ENCODE data around the gene AHI1. TPM values are rescaled to one million over a fixed set of nuclear protein-coding genes. Genes with fewer than 3 reads are reported as not detected.
"Not testable (repeated sequence)": the region's sequence is repeated elsewhere in the genome, so short reads cannot be mapped to it uniquely, and the experiment has no call there.

Gene AHI1
- total and polyA plus RNA-seq, 5 experiments from 2014 or later, result 2.3 to 16.1 (median 4.9) TPM

DNA sequence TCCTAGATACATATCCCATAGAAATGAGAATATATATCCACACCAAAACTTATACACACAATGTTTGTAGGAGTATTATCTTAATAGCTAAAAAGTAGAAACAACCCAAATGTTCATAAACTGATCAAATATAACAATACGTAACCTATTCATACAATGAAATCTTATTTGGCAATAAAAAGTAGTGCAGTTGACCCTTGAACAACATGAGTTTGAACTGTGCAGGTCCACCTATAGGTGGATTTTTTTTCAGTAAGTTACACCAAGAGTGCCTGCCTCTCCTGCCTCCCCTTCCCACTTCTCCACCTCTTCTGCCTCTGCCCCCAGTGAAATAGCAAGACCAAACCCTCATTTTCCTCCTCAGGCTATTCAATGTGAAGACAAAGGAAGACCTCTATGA lies 95.2 kb downstream of the AHI1 start:
- ATAC-seq, result no peak
- Mint-ChIP-seq H3K9me3 (no peaks in the 10 kb centered on the region), H3K27ac (no peak overlapping the region), H3K4me3 (no peak overlapping the region), H3K36me3 (peaks cover 0 to 25% (median 21%) of the 10 kb centered on the region in 3 donors), H3K4me1 (no peaks in the 10 kb centered on the region), H3K27me3 (no peaks in the 10 kb centered on the region)
- POLR2A ChIA-PET, result no interaction called here
- no peak for DNase-seq

DNA sequence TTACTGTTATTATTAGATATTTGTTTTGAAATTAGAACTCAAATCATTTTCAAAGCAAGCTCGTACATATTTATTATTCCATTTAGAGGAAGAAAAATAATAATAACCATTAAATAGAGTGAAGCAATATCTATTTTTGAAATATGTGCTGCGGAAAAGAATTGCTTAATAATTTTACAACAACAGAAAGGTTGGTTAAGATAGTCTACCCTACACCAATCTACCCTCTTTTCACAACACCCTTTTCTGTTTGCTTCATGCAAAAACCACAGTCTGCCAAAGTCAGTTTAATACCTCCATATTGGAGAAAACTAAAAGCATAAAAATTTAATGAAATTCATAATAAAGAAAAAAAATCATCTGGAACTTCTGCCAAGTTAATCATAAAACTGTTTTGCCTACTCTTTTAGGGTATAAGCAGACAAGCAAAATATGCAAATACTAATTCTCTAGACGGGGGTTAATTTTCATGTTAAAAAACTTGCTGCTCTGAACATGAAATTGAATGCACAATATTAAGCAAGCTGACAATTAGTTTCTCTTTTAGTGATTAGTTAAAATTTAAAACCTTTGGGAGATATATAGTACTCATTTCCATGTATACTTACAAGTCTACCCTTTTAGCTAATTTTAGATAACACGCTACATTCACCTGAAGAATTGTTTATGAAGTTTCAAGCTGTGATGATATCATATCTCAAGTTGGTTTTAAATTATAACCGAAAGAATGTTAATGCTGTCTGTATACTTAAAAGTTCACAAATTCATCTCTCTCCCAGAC lies 100.2 kb downstream of the AHI1 start:
- Mint-ChIP-seq H3K9me3 (no peaks in the 10 kb centered on the region), H3K27ac (no peak overlapping the region), H3K4me3 (no peak overlapping the region), H3K4me1 (no peaks in the 10 kb centered on the region), H3K36me3 (peaks cover 0 to 10% (median 2%) of the 10 kb centered on the region in 3 donors), H3K27me3 (no peaks in the 10 kb centered on the region)
- ATAC-seq, result no peak
- POLR2A ChIA-PET, result interaction anchor here (0.5 kb wide), 1 partner anchor 351 kb away, joined by 3 read pairs; no protein-coding TSS in a partner anchor
- DNase-seq, result no peak

DNA sequence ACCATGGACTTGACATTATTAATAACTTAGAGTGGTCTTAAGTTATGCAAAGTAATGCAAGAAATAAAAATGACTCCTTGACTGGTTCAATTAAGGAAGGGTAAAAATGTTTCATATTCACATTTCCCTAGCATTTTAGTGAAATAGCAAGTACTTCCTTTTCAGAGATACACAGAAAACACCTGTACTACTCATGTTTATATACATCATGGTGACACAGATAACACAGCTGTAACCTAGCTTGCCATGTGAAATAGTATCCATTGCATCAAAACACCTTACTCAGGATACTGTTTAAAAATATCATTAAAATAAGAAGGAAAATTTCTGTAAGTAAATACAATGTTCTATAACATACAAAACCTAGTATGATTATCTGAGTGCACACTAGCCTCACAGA lies 102.4 kb downstream of the AHI1 start:
- POLR2A ChIA-PET, result no interaction called here
- Mint-ChIP-seq H3K27ac (no peak overlapping the region), H3K27me3 (no peaks in the 10 kb centered on the region), H3K4me3 (no peak overlapping the region), H3K4me1 (no peaks in the 10 kb centered on the region), H3K9me3 (no peaks in the 10 kb centered on the region), H3K36me3 (peaks cover 0 to 5% (median 0%) of the 10 kb centered on the region in 3 donors)
- no peak for DNase-seq
- ATAC-seq, result no peak

DNA sequence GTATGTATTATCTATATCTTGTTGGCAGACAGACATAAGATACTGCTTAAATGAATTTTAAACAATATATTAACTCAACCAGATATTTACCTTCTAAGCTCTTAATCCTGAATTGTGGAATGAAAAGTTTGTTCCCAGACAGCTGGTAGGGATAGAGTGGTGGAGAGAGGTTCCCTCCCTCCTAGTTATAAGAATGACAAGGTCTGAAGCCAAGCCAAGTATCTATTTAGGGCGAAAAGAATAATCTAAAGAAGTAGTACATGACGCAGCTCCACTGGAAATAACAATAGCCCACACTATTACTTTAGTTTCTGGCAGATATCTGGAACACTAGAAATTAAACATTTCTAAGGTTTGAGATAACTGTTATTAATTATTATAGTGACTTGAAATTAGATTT lies 104.3 kb downstream of the AHI1 start:
- Mint-ChIP-seq H3K4me3 (no peak overlapping the region), H3K9me3 (no peaks in the 10 kb centered on the region), H3K36me3 (peaks cover 0 to 6% (median 0%) of the 10 kb centered on the region in 3 donors), H3K27ac (no peak overlapping the region), H3K27me3 (no peaks in the 10 kb centered on the region), H3K4me1 (no peaks in the 10 kb centered on the region)
- DNase-seq (no peak), ATAC-seq (no peak)
- POLR2A ChIA-PET, result no interaction called here

DNA sequence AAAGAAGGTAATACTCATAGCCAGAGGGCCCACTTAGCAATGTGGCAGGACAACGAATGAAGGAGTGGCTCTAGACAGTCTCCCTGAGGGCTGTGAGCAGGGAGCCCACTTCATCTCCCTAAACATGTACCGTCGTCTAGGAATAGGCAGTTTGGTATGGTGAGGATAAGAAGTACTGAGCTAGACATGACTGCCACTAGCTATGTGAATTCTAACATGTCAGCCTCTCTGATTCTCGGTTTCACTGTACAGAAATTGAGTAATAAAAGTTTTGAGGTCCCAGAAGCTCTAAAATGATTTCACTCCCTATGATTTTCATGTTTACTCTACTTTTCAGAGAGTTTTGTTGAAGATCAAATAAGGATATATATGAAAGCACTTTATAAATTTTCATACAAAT lies 107.1 kb downstream of the AHI1 start:
- DNase-seq (no peak), ATAC-seq (no peak)
- no peaks in the 10 kb centered on the region for H3K27me3 Mint-ChIP-seq
- no peaks in the 10 kb centered on the region for H3K9me3 Mint-ChIP-seq
- POLR2A ChIA-PET, result no interaction called here
- H3K4me1 Mint-ChIP-seq, result no peaks in the 10 kb centered on the region
- no peak overlapping the region for H3K4me3 Mint-ChIP-seq
- no peak overlapping the region for H3K27ac Mint-ChIP-seq
- peaks cover 0 to 11% (median 0%) of the 10 kb centered on the region in 3 donors for H3K36me3 Mint-ChIP-seq

DNA sequence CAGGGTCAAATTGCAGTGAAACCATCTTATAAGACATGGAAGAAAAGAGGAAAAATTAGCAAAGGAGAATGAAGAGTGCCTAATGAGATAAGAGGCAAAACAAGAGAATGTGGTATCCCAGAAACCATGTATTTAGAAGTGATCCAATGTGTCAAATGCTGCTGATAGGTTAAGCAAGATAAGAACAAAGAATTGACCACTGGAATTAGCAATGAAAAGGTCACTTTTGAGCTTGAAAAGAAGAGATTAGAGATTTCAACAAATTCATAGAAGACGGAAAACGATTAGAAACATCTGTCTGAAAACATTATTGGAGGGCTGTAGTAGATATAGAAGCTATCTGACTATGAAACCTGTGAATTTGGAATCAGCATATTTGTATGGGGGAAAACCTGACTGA lies 112.2 kb downstream of the AHI1 start:
- POLR2A ChIA-PET, result no interaction called here
- ATAC-seq (no peak), DNase-seq (no peak)
- Mint-ChIP-seq H3K4me3 (no peak overlapping the region), H3K36me3 (peaks cover 0 to 6% (median 0%) of the 10 kb centered on the region in 3 donors), H3K4me1 (no peaks in the 10 kb centered on the region), H3K9me3 (no peaks in the 10 kb centered on the region), H3K27me3 (no peaks in the 10 kb centered on the region), H3K27ac (no peak overlapping the region)

DNA sequence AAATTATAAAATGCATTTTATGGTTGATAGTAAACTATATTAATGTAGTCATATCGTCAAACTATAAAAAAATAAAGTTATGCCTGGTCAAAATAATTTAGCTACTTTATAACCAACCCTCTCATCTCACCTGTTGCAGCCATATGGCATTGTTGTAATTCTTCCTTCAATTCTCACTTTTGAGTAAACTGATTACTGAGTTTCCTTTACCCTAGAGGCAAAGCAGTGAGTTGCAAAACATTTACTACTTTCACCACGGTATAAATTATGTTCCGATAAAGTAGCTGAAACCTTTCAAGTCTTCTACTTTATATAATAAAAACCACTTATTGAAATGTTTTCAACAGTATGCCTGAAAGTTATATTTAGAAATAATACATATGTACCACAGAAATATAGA lies 113.8 kb downstream of the AHI1 start:
- H3K9me3 Mint-ChIP-seq, result no peaks in the 10 kb centered on the region
- POLR2A ChIA-PET, result no interaction called here
- ATAC-seq (no peak), DNase-seq (no peak)
- no peaks in the 10 kb centered on the region for H3K4me1 Mint-ChIP-seq
- no peak overlapping the region for H3K4me3 Mint-ChIP-seq
- H3K27me3 Mint-ChIP-seq, result no peaks in the 10 kb centered on the region
- H3K27ac Mint-ChIP-seq, result no peak overlapping the region
- H3K36me3 Mint-ChIP-seq, result peaks cover 0 to 4% (median 0%) of the 10 kb centered on the region in 3 donors

DNA sequence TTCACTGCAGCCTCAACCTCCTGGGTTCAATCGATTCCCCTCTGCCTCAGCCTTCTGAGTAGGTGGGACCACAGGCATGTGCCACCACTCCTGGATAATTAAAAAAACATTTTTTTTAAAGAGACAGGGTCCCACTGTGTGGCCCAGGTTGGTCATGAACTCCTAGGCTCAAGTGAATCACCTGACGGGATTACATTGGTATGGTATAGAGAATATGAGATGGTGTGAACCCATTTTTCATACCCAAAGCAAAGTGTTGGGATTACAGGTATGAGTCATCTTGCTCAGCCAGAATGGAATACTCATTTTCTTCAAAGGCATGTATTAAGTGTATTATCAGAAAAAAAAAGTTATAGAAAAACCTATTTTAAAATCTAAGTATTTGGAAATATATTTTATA lies 114.2 kb downstream of the AHI1 start:
- POLR2A ChIA-PET, result no interaction called here
- Mint-ChIP-seq H3K4me1 (no peaks in the 10 kb centered on the region), H3K4me3 (no peak overlapping the region), H3K27ac (no peak overlapping the region), H3K9me3 (no peaks in the 10 kb centered on the region), H3K36me3 (peaks cover 0 to 4% (median 0%) of the 10 kb centered on the region in 3 donors), H3K27me3 (no peaks in the 10 kb centered on the region)
- DNase-seq (no peak), ATAC-seq (no peak)

DNA sequence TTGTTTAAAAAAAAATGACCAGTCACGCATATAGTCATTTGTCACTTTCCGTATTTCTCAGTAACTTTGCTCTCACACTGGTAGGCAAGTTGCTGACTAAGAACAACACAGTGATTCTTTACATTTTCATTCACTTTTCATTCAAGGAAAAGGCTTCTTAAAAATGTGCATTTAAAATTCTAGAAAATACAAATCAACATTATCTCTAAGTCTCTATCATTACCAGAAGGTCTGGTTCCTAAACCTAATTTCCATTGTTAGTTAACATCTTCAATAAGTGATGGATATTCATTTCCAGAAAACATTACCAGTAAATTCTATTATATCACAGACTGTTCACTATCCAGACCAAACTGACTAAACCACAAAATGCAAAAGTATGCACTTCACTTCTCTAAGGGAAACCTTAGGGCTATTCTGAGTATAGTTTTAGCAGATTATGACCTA lies 115.3 kb downstream of the AHI1 start:
- H3K27me3 Mint-ChIP-seq, result no peaks in the 10 kb centered on the region
- no peaks in the 10 kb centered on the region for H3K9me3 Mint-ChIP-seq
- DNase-seq, result no peak
- H3K27ac Mint-ChIP-seq, result no peak overlapping the region
- no peak overlapping the region for H3K4me3 Mint-ChIP-seq
- H3K4me1 Mint-ChIP-seq, result no peaks in the 10 kb centered on the region
- POLR2A ChIA-PET, result interaction anchor here (0.8 kb wide), 1 partner anchor 844 kb away, joined by 3 read pairs; no protein-coding TSS in a partner anchor
- no peak for ATAC-seq
- peaks cover 0 to under 1% (median 0%) of the 10 kb centered on the region in 3 donors for H3K36me3 Mint-ChIP-seq

DNA sequence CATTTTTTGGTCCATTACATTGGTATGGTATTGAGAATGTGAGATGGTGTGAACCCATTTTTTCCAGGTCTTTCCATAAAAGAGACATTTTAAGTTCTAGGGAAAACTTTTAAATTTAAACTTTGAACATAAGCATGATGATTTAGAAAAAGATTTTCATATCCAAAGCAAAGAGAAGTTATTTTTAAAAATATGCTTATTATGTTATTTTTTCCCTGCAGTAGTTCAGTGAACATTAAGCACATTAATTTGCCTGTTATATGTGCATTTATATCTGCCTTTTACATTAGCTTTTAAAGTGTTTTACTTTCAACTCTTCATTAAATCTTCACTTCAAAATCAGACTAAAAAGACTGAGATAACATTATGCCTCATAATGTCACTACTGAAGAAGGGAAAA lies 116.7 kb downstream of the AHI1 start:
- DNase-seq (no peak), ATAC-seq (no peak)
- POLR2A ChIA-PET, result no interaction called here
- Mint-ChIP-seq H3K36me3 (peaks cover 0 to under 1% (median 0%) of the 10 kb centered on the region in 3 donors), H3K27ac (no peak overlapping the region), H3K9me3 (no peaks in the 10 kb centered on the region), H3K27me3 (no peaks in the 10 kb centered on the region), H3K4me1 (no peaks in the 10 kb centered on the region), H3K4me3 (no peak overlapping the region)

DNA sequence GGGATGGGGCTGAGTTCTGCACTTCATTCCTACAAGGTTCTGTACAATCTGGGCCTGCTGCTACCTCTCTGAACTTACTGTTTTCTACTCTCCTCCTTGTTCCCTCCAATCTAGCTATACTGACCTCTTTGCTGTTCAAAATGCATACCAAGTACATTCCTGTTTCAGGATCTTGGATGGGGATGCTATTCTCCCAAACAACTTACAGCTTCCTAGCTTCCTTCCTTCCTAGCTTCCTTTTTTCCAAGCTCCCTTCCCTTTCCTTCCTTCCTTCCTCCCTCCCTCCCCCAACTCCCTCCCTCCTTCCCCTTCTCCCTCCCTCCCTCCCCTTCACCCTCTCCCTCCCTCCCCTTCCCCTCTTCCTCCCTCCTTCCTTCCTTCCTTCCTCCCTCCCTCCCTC lies 117.9 kb downstream of the AHI1 start:
- H3K4me1 Mint-ChIP-seq, result no peaks in the 10 kb centered on the region
- no peak for ATAC-seq
- POLR2A ChIA-PET, result no interaction called here
- no peak overlapping the region for H3K27ac Mint-ChIP-seq
- H3K36me3 Mint-ChIP-seq, result peaks cover 0 to 3% (median 0%) of the 10 kb centered on the region in 3 donors
- DNase-seq, result no peak
- H3K27me3 Mint-ChIP-seq, result no peaks in the 10 kb centered on the region
- no peak overlapping the region for H3K4me3 Mint-ChIP-seq
- no peaks in the 10 kb centered on the region for H3K9me3 Mint-ChIP-seq

DNA sequence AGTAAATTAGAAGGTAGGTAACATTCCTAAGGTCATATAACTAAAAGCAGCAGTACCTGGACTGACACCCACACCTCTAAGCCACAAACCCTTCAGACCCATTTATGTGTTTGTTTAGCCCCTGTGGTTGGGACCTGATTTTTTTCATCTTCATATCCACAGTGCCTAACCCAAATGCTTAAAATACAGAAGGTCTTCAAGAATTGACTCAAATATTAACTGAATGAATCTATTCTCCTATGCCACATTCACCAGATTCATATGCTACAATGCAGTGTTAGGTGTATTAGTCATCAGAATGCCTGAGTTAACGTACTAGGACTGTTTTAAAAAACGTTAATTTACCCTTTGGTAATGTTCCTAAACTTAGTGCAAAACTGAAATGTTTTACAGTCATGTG lies 124.8 kb downstream of the AHI1 start:
- no peak for ATAC-seq
- peaks cover 0 to 1% (median 0%) of the 10 kb centered on the region in 4 donors for H3K4me1 Mint-ChIP-seq
- H3K9me3 Mint-ChIP-seq, result peaks cover 2 to 28% (median 18%) of the 10 kb centered on the region in 9 donors
- peaks cover 5 to 39% (median 21%) of the 10 kb centered on the region in 3 donors for H3K36me3 Mint-ChIP-seq
- no peak for DNase-seq
- POLR2A ChIA-PET, result no interaction called here
- H3K27ac Mint-ChIP-seq, result no peak overlapping the region
- H3K4me3 Mint-ChIP-seq, result no peak overlapping the region
- H3K27me3 Mint-ChIP-seq, result no peaks in the 10 kb centered on the region

DNA sequence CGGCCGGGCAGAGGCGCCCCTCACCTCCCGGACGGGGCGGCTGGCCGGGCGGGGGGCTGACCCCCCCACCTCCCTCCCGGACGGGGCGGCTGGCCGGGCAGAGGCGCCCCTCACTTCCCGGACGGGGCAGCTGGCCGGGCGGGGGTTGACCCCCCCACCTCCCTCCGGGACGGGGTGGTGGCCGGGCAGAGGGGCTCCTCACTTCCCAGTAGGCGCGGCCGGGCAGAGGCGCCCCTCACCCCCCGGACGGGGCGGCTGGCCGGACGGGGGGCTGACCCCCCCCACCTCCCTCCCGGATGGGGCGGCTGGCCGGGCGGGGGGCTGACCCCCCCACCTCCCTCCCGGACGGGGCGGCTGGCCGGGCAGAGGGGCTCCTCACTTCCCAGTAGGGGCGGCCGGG lies 133.9 kb downstream of the AHI1 start:
- H3K27ac Mint-ChIP-seq, DNase-seq, H3K27me3 Mint-ChIP-seq, H3K4me1 Mint-ChIP-seq, H3K4me3 Mint-ChIP-seq, ATAC-seq, POLR2A ChIA-PET: not testable (repeated sequence)
- H3K36me3 Mint-ChIP-seq, result peaks cover 0 to 22% (median 20%) of the 10 kb centered on the region in 3 donors
- peaks cover 0 to 38% (median 22%) of the 10 kb centered on the region in 9 donors for H3K9me3 Mint-ChIP-seq

DNA sequence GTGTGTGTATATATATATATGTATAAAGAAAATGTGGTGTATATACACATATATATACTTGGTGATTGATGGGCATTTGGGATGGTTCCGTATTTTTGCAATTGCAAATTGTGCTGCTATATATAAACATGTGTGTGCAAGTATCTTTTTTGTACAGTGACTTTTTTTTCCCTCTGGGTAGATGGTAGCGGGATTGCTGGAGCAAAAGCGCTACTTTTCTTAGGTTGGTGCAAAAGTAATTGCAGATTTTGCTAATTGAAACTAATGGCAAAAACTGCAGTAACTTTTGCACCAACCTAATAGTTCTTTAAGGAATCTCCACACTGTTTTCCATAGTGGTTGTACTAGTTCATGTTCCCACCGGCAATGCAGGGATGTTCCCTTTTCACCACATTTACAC lies 135.4 kb downstream of the AHI1 start:
- no peak overlapping the region for H3K4me3 Mint-ChIP-seq
- H3K9me3 Mint-ChIP-seq, result peaks cover 0 to 25% (median 16%) of the 10 kb centered on the region in 9 donors
- POLR2A ChIA-PET, result no interaction called here
- no peak for DNase-seq
- peaks cover 0 to 15% (median 10%) of the 10 kb centered on the region in 3 donors for H3K36me3 Mint-ChIP-seq
- H3K4me1 Mint-ChIP-seq, result no peaks in the 10 kb centered on the region
- no peak for ATAC-seq
- no peak overlapping the region for H3K27ac Mint-ChIP-seq
- no peaks in the 10 kb centered on the region for H3K27me3 Mint-ChIP-seq

Measured in naive thymus-derived CD8-positive, alpha-beta T cell (primary cell).